Loucy (cell line): ENCODE results near the gene NFYB.

Experiments
- H2AFZ ChIP-seq: fragments of 200-600 bp; sonication (generic); 2 replicates; pipeline ENCODE4 v1.6.0; 2016; ENCODE audit warnings: antibody characterized with exemption, mild to moderate bottlenecking, low read length, moderate library complexity
- H3F3A ChIP-seq: fragments of 200-600 bp; 2 replicates; pipeline ENCODE4 v1.6.0; 2016; ENCODE audit warnings: antibody characterized with exemption, low read depth, mild to moderate bottlenecking
- H3K27me3 ChIP-seq: fragments of 200-600 bp; sonication (generic); 2 replicates; pipeline ENCODE4 v1.6.1; 2014; ENCODE audit warnings: low read length, mild to moderate bottlenecking; ENCODE audit not compliant: insufficient read depth, poor library complexity, severe bottlenecking
- H3K36me3 ChIP-seq: fragments of 200-600 bp; sonication (generic); 2 replicates; pipeline ENCODE4 v1.6.1; 2016; ENCODE audit warnings: low read length; ENCODE audit not compliant: insufficient read depth
- H3K4me1 ChIP-seq: fragments of 200-600 bp; sonication (generic); 2 replicates; pipeline ENCODE4 v1.5.1; 2014; ENCODE audit warnings: low read length, mild to moderate bottlenecking; ENCODE audit not compliant: insufficient read depth, poor library complexity, severe bottlenecking
- H3K4me2 ChIP-seq: fragments of 200-600 bp; sonication (generic); 2 replicates; pipeline ENCODE4 v1.6.0; 2014; ENCODE audit warnings: antibody characterized with exemption, low read length, low read depth, mild to moderate bottlenecking; ENCODE audit not compliant: poor library complexity, severe bottlenecking
- H3K4me3 ChIP-seq: fragments of 200-600 bp; sonication (generic); 2 replicates; pipeline ENCODE4 v1.5.1; 2014; ENCODE audit warnings: low read length, mild to moderate bottlenecking, mixed read lengths; ENCODE audit not compliant: poor library complexity, severe bottlenecking
- H3K79me2 ChIP-seq: fragments of 200-600 bp; sonication (generic); 2 replicates; pipeline ENCODE4 v1.6.1; 2014; ENCODE audit warnings: low read length; ENCODE audit not compliant: insufficient read depth
- H3K9ac ChIP-seq: fragments of 200-600 bp; sonication (generic); 2 replicates; pipeline ENCODE4 v1.6.0; 2014; ENCODE audit warnings: mild to moderate bottlenecking, low read depth, low read length, moderate library complexity; ENCODE audit not compliant: poor library complexity, severe bottlenecking
- H3K9me2 ChIP-seq: fragments of 200-600 bp; sonication (generic); replicated peaks from 2 replicates; pipeline ENCODE4 v1.6.1; 2016; ENCODE audit warnings: low read depth, low read length, mixed read lengths
- H3K9me3 ChIP-seq: fragments of 200-600 bp; sonication (generic); 2 replicates; pipeline ENCODE4 v1.6.1; 2014; ENCODE audit warnings: mild to moderate bottlenecking, antibody characterized with exemption, low read length, low read depth; ENCODE audit not compliant: insufficient read depth
- H4K20me1 ChIP-seq: fragments of 200-600 bp; sonication (generic); 2 replicates; pipeline ENCODE4 v1.6.0; 2014; ENCODE audit warnings: antibody characterized with exemption, low read length, mild to moderate bottlenecking; ENCODE audit not compliant: insufficient read depth, poor library complexity, severe bottlenecking
- EZH2phosphoT487 ChIP-seq: fragments of 200-600 bp; IDR thresholded peaks from 2 replicates; pipeline ENCODE4 v1.6.1; 2018; ENCODE audit warnings: antibody characterized with exemption, mild to moderate bottlenecking, moderate library complexity, borderline replicate concordance
- TF ChIP-seq, protein P1 (sequence below): fragments of 200-600 bp; sonication (generic); conservative IDR thresholded peaks from 2 replicates; pipeline ENCODE4 v1.5.1; 2014; ENCODE audit warnings: mild to moderate bottlenecking, antibody characterized with exemption, low read length

NFYB gene

GRCh38 chr12:104094284-104094683, 43.7 kb downstream of the NFYB start:
- no peaks in the 10 kb centered on the region for H3K9me3 ChIP-seq
- no peak overlapping the region for H2AFZ ChIP-seq
- H3F3A ChIP-seq, result no peaks in the 10 kb centered on the region
- peaks cover 63% of the 10 kb centered on the region; the same call in 1 of the 2 replicates for H3K36me3 ChIP-seq
- no peak overlapping the region for H3K4me2 ChIP-seq
- no peak overlapping the region for H3K4me3 ChIP-seq
- TF ChIP-seq EZH2phosphoT487, result no peak
- TF ChIP-seq, protein P1, sequence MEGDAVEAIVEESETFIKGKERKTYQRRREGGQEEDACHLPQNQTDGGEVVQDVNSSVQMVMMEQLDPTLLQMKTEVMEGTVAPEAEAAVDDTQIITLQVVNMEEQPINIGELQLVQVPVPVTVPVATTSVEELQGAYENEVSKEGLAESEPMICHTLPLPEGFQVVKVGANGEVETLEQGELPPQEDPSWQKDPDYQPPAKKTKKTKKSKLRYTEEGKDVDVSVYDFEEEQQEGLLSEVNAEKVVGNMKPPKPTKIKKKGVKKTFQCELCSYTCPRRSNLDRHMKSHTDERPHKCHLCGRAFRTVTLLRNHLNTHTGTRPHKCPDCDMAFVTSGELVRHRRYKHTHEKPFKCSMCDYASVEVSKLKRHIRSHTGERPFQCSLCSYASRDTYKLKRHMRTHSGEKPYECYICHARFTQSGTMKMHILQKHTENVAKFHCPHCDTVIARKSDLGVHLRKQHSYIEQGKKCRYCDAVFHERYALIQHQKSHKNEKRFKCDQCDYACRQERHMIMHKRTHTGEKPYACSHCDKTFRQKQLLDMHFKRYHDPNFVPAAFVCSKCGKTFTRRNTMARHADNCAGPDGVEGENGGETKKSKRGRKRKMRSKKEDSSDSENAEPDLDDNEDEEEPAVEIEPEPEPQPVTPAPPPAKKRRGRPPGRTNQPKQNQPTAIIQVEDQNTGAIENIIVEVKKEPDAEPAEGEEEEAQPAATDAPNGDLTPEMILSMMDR, result no peak
- no peaks in the 10 kb centered on the region for H3K4me1 ChIP-seq
- no peaks in the 10 kb centered on the region for H3K79me2 ChIP-seq
- H4K20me1 ChIP-seq, result no peaks in the 10 kb centered on the region
- no peaks in the 10 kb centered on the region for H3K27me3 ChIP-seq
- no peaks in the 10 kb centered on the region for H3K9me2 ChIP-seq
- H3K9ac ChIP-seq, result no peak overlapping the region

DNA sequence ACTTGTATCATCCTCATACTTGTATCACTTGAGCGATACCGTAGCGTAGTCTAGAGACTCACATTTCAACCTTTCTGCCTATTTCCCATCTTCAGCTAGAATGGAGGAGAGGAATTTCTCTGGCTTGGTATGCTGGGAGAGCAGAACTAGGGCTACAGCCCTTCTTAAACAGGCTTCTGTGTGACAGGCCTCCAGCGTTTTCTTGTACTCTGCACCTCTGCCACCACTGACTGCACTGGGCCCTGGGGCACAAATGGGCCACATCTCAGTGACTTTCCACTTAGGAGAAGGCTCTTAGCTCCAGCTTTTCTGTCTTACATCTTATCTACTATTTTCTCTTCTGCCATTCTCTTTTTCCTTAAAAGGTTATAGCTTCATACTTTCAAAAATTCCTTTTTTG, 46.9 kb downstream of the NFYB start:
- no peaks in the 10 kb centered on the region for H3K9me3 ChIP-seq
- no peaks in the 10 kb centered on the region for H3F3A ChIP-seq
- no peak overlapping the region for H3K9ac ChIP-seq
- H3K4me1 ChIP-seq, result no peaks in the 10 kb centered on the region
- TF ChIP-seq, protein P1, result no peak
- no peak for TF ChIP-seq EZH2phosphoT487
- no peak overlapping the region for H2AFZ ChIP-seq
- H3K79me2 ChIP-seq, result no peaks in the 10 kb centered on the region
- H3K9me2 ChIP-seq, result no peaks in the 10 kb centered on the region
- H3K36me3 ChIP-seq, result peaks cover 52% of the 10 kb centered on the region; the same call in 1 of the 2 replicates
- H4K20me1 ChIP-seq, result no peaks in the 10 kb centered on the region
- H3K4me2 ChIP-seq, result no peak overlapping the region
- no peak overlapping the region for H3K4me3 ChIP-seq
- H3K27me3 ChIP-seq, result no peaks in the 10 kb centered on the region

DNA sequence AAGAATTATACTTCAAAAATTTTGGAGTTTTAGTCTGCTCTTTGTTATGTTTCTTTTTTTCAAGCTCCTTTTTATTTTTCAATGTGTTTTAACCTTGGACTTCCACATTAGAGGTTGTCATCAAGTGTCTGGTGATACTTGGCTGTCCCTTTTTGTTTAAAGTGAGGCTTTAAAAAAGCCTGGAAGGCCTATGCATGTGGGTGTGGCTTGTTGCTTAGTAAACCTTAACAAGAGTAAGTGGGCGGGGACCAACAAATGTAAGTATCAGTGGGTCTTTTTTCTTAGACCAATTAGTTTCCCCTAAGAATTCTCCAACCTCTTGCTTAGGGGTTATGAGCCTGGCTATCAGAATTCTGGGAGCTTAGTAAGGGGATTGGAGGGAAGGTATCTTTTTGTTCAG, 47.3 kb downstream of the NFYB start:
- Histone ChIP-seq H3K36me3 (peaks cover 54% of the 10 kb centered on the region; the same call in 1 of the 2 replicates), H3K4me1 (no peaks in the 10 kb centered on the region), H3K9me3 (no peaks in the 10 kb centered on the region), H3K27me3 (no peaks in the 10 kb centered on the region), H4K20me1 (no peaks in the 10 kb centered on the region), H3K79me2 (no peaks in the 10 kb centered on the region), H3K9me2 (no peaks in the 10 kb centered on the region), H2AFZ (no peak overlapping the region), H3K4me3 (no peak overlapping the region), H3K4me2 (no peak overlapping the region), H3F3A (no peaks in the 10 kb centered on the region), H3K9ac (no peak overlapping the region)
- TF ChIP-seq EZH2phosphoT487, result no peak
- TF ChIP-seq, protein P1, result no peak
